IPS-NIHi7 (cell line): ENCODE data around the gene VPS16.
"Not testable (repeated sequence)": the region's sequence is repeated elsewhere in the genome, so short reads cannot be mapped to it uniquely, and the experiment has no call there.

Source experiments
- DNase-seq: peaks from one replicate; pipeline ENCODE4 v3.0.0; 2012; ENCODE audit warnings: mixed read lengths; ENCODE audit errors: extremely low spot score

Gene VPS16

DNA sequence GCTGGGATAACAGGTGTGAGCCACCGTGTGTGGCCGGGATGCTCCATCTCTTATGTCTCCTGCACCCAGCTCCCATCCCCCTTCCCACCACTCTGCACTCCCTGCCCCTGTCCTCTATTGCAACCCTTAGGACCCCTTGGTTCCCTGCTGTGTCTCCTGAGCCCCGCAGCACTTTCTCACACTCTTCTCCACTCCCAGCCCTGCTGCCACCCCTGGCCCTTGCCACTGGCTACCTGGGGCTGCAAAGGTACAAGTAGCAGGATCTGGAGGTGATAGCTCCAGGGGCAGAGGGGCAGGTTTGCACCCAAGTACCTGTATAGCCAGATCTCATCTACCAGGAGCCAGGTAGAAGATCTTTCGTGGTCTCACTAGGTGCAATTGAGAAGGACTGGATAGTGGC, 33.5 kb upstream of the VPS16 start:
- DNase-seq = no peak

- not testable (repeated sequence) for DNase-seq
These were observed 32.6 kb upstream of the VPS16 start for GRCh38 chr20:2807929-2808328.

DNA sequence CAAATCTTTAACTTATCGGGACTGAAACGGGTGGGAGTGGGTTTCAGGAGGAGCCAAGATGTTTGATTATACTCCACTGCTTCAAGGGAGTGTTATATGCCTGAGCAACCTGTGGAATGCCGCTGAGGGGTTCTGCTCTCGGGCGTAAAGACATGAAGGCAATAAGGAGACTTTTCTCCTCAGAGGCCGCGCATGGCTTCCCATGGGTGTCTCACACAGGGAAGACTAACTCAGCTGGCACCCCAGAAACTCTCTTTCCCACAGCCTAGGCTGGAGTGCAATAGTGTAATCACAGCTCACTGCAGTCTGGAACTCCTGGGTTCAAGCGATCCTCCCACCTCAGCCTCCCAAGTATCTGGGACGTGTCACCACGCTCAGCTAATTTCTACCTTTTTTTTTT, 30.9 kb upstream of the VPS16 start:
- DNase-seq = no peak

- no peak for DNase-seq
These were observed 28.4 kb upstream of the VPS16 start for GRCh38 chr20:2812189-2812588.

DNA sequence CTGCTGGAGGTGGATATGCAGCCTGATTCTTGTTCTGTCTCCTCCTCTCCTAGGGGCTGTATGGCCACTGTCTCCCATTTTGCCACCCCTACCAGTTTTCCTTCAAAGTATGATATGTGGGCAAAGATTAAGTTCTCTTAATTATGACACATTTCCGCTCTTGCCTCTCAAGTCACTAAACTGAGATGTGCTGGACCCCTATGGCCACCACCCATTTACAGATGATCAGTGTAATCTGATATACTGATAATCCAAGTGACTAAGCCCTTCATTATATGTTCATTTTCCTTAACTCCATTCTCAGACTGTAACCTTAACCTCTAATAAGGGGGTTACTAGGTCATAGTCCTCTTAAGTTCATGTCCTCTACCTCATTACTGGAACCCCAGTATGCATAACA, 26.5 kb upstream of the VPS16 start:
- DNase-seq = no peak

GRCh38 chr20:2814587-2815051, 25.9 kb upstream of the VPS16 start, which contains the start of gene C20orf141:
Gene C20orf141, plus strand, starts transcription at chr20:2814987. Its CDS starts 198 bp downstream, at chr20:2815185.
- DNase-seq = no peak

- DNase-seq = no peak
These were observed 25.2 kb upstream of the VPS16 start for GRCh38 chr20:2815242-2815900.

- DNase-seq = no peak
These were observed 24.4 kb upstream of the VPS16 start, which contains the start of gene TMEM239 for GRCh38 chr20:2816030-2816582. Gene TMEM239, plus strand, starts transcription at chr20:2816364. Its CDS starts 191 bp downstream, at chr20:2816555.

DNA sequence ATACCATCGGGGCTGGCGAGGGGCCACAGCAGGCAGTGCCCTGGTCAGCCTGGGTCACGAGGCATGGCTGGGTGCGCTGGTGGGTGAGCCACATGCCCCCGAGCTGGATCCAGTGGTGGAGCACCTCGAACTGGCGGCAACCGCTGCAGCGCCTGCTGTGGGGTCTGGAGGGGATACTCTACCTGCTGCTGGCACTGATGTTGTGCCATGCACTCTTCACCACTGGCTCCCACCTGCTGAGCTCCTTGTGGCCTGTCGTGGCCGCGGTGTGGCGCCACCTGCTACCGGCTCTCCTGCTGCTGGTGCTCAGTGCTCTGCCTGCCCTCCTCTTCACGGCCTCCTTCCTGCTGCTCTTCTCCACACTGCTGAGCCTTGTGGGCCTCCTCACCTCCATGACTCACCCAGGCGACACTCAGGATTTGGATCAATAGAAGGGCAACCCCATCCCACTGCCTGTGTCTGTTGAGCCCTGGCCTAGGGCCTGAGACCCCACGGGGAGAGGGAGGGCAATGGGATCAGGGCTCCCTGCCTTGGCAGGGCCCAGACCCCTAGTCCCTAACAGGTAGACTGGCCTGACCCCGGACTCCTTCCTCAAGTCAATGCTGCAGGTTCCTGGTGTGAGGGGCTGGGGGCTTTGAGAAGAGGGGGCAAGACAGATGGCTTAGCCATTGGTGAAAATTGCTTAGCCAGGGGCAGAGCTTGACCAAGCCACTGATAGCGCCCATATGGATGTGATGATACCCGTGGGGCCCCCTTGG, 23.8 kb upstream of the VPS16 start:
- peak; percentile 49 for DNase-seq

- DNase-seq = no peak
These were observed 23.2 kb upstream of the VPS16 start for GRCh38 chr20:2817341-2817726.

DNA sequence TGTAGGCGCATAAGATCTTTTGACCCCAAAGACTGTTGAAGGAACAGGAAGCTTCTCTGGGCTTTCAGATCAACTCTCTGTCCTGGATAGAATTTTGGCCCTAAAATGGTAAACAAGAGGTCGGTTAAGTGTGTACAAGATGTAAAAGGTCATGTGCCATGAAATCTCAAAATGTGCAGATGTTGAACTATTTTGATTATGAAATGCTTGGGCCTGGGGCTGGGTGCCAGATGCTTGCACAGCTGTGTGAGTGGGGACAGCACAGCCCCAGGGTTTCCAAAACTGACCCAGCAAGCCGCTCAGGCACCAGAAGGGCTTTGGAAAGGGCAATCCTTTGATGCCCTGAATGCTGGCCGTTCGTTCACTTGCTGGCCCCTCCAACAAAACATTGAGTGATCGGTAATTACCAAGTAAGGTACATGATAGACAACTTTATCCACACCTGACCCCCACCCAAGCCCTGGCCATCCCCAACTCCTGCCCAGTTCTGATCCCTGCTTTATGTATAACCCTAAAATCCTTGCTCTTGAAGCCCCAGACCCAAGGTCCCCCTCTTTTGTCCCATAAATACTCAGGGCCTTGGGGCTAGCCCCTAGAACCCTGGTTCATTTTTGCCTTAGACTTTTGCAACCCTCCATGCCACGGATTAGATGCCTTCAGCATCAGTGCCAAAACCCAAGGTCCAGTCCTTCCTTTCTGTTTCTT, 22.5 kb upstream of the VPS16 start:
- DNase-seq = no peak

DNA sequence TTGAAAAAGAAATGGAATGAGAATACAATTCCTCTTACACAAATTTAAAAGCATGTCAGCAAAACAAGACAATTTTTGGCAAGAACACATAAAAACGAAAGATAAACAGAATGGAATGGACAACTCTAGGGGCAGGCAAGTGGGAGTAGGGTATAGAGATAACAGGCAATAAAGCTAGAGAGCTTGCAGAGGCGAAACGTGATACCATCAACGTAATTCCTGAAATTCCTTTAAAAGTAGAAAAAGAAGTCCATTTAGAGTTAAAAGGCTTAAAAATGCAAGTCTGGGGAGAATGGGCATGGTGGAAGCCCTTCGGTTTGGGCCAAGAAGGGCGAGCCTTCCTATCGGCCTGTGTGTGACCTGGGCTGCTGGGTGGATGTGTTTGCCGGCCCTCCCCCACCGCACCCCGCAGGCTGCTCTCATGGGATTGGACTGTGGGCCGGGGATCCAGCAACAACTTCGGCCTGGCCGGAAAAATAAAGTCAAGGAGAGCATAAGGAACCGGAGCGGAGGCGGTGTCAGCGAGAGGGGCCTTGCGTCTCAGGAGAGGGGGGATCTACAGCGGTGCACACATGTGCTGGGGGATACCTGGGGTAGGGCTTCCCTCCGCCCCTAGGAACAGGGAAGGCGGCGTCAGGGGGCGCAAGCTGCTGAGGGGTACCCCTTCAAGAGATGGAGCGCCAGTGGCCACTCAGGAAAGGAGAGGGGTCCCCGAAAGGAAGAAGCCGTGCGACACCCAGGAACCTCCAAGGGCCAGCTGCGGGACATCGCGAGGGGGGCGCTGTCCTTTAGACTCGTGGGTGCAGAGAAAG, 20.3 kb upstream of the VPS16 start:
- peak; percentile 68 for DNase-seq

DNA sequence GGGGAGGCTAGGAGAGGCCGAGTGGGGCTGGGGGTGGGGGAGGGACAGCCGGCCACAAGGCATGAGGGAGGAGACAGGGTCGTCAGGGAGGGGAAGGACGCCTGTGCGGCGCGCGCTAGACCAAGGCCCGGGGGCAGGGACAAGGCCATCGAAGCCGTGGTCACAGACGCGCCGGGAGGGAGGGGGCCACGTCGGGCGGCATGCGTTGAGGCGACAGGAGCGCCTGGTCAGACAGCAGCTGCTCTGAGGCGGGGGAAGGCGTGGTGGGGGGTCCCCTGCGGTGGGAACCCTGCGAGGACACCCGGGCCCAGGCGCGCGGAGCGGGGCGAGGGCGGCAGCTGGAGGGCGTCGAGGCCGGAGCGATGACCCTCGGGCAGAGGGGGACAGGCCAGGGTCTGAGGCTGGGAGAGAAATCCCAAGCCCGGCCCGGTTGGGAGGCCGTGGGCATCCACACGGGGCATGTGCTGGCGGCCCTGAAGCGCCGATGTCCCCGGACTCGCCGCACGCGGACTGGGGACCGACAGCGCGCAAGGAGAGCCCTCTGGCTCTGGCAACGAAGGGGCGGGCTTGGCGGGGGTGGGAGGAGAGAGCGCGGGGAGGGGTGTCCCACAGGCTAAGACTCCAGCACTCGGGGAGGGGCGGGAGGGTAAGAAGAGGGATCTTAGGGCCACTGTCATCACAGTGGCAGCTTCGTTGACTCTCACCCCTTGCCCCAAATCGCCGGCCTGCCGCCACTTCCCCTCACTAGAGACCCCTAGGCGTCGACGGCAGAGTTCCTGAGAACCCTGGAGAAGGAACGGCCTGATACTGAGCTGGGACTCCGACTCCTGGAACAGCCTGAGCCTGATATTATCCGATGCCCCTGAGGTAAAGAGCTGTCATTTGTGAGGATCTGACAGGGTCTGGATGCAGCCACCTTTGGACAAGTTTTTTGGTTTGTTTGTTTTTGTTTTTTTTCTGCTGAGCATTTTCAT, 19.4 kb upstream of the VPS16 start:
- peak; percentile 31 for DNase-seq

- DNase-seq = no peak
These were observed 18.5 kb upstream of the VPS16 start for GRCh38 chr20:2822073-2822472.

DNA sequence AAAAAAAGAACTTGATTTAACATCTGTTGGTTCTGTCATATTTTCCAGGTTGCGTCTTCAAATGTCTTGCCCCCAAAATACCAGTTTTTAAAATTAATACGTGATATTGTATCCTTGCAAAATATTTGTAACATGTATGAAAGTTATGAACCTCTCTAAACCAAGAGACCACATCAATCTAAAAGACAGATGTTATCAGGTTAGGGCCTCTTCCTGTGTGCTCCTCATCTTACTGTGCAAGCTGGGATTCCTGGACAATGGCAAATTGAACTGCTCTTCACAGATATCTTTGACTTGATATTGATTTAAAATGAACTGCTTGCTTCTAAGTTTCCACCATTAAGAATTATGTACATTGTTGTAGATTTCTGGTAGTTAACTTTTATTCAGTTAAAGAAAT, 14.8 kb upstream of the VPS16 start:
- DNase-seq = no peak

DNA sequence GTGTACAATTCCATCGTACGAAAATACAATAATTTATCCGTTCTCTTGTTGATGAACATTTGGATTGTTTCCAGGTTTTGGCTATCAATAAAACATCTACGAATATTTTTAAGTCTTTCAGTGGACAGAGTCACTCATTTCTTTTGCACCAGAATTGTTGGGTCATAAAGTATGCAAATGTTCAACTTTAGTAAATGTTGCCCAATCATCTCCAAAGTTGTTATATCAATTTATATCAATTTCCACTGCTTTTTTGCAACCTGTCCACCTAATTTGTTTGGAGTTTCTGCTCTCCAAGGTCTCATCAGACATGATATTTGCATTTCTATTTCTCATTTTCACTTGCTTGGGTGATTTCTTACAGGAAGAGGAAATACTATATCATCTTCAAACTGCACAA, 13.9 kb upstream of the VPS16 start:
- no peak for DNase-seq

GRCh38 chr20:2829376-2829775, 11.2 kb upstream of the VPS16 start:
- DNase-seq = no peak

DNA sequence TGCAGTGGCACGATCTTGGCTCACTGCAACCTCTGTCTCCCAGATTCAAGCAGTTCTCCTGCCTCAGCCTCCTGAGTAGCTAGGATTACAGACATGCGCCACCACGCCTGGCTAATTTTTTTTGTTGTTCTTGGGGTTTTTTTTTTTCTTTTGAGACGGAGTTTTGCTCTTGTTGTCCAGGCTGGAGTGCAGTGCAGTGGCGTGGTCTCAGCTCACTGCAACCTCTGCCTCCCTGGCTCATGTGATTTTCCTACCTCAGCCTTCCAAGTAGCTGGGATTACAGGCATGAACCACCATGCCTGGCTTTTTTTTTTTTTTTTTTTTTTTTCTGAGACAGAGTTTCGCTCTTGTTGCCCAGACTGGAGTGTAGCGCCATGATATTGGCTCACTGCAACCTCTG, 9.3 kb upstream of the VPS16 start:
- not testable (repeated sequence) for DNase-seq

DNA sequence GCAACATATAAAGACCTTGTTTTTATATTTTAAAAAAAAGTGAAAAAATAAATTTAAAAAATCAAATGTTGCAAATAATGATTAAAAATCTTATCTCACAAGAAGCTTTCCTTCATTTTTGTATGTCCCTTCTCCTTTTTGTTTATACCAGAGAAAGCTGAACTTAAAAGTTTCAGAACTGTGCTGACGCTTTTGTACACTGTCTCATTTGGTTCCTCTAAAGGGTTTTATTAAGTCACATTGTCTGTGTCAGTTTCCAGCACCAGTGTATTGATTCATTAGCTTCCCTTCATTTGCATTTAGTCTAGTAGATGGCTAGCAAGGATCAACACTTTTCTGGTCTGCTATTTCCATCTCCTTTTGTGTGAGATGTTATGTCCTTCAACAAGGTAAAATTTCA, 6.8 kb upstream of the VPS16 start:
- DNase-seq = no peak
